Activated T-cell treated with anti-CD3 and anti-CD28 coated beads, Interleukin-2, amount 50 U/mL, for 72 hours (primary cell): Measurements from ENCODE around the gene CPNE5. TPM values are rescaled to one million over a fixed set of nuclear protein-coding genes. Genes with fewer than 3 reads are reported as not detected.

Experiments used
- ATAC-seq, 2 donors: fragments of 150-1000 bp; cut with Tn5 transposase; replicated peaks in 1 of 2; 2 replicates each; pipeline ENCODE4 v1.10.0; 2021; ENCODE audit warnings: moderate library complexity in 2 of 2, mild to moderate bottlenecking in 1 of 2
- DNase-seq, 2 donors: peaks; one replicate each; pipeline ENCODE4 v3.0.0; 2021 to 2022; ENCODE audit warnings: mixed read lengths in 1 of 2
- H3K27ac Mint-ChIP-seq: one replicate; pipeline ENCODE4 v1.8.0; 2022; ENCODE audit warnings: mild to moderate bottlenecking, moderate library complexity, mixed read lengths
- H3K27me3 Mint-ChIP-seq: one replicate; pipeline ENCODE4 v1.8.0; 2022; ENCODE audit warnings: low read depth, mixed read lengths
- H3K36me3 Mint-ChIP-seq, 2 donors: one replicate each; pipeline ENCODE4 v1.8.0; 2022; ENCODE audit warnings: mixed read lengths in 2 of 2, mild to moderate bottlenecking in 1 of 2; ENCODE audit not compliant: insufficient read depth in 2 of 2
- H3K4me1 Mint-ChIP-seq: one replicate; pipeline ENCODE4 v1.8.0; 2022; ENCODE audit warnings: low read depth, mixed read lengths
- H3K4me3 Mint-ChIP-seq, 2 donors: one replicate each; pipeline ENCODE4 v1.8.0; 2022; ENCODE audit warnings: mild to moderate bottlenecking in 2 of 2, mixed read lengths in 2 of 2, moderate library complexity in 2 of 2
- H3K9me3 Mint-ChIP-seq, 2 donors: one replicate each; pipeline ENCODE4 v1.8.0; 2022; ENCODE audit warnings: mixed read lengths in 2 of 2
- total RNA-seq, 2 donors: library from RNA; stranded (reverse); gene quantifications; one replicate each; pipeline ENCODE4 v1.2.3, GENCODE V29; 2022

Gene CPNE5
- total RNA-seq, 2 donors from 2014 or later, result 0.48 to 2.6 TPM

GRCh38 chr6:36760685-36761435 is 78.4 kb downstream of the CPNE5 start:
- DNase-seq (no peak), ATAC-seq (no peak)
- Mint-ChIP-seq H3K9me3 (no peaks in the 10 kb centered on the region), H3K4me1 (peaks cover 33% of the 10 kb centered on the region), H3K27ac (no peak overlapping the region), H3K4me3 (no peak overlapping the region), H3K36me3 (no peaks in the 10 kb centered on the region), H3K27me3 (no peaks in the 10 kb centered on the region)

DNA sequence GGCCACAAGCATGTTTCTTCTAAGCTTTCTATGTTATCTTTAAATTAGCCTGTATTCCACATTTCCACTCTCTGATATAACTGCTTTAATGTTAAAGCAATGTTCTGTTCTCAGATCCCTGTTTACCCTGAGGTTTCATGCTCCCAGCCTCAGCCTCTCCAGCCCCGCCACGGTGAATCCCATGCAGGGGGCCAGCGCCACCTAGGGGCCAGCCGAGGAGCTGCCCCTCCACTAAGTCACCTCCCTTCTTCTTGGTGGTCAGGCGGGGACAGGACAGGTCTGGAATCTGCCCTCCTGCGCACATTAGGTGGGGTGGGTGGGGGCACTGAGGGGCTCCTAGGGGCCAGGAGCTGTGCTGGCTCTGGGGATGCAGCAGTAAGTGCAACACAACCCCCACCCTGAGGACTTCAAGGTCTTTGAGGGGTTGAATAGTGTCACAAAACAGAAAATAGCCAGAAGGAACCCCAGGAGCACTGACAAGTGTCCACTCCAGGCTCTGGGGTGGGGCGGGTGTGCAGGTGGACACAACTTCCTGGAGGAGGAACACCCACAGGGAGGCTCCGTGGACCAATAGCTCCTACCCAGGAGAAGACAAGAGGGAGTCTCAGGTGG is 80.0 kb downstream of the CPNE5 start:
- Mint-ChIP-seq H3K9me3 (no peaks in the 10 kb centered on the region), H3K4me3 (no peak overlapping the region), H3K36me3 (peaks cover 0 to 2% of the 10 kb centered on the region in 2 donors), H3K4me1 (peaks cover 48% of the 10 kb centered on the region), H3K27me3 (no peaks in the 10 kb centered on the region), H3K27ac (no peak overlapping the region)
- ATAC-seq (peak; percentile 38 to 43), DNase-seq (peak; percentile 81 to 90)

GRCh38 chr6:36758516-36759147 is 80.6 kb downstream of the CPNE5 start:
- Mint-ChIP-seq H3K4me3 (no peak overlapping the region), H3K27ac (no peak overlapping the region), H3K4me1 (peaks cover 54% of the 10 kb centered on the region), H3K36me3 (peaks cover 0 to 2% of the 10 kb centered on the region in 2 donors), H3K9me3 (no peaks in the 10 kb centered on the region), H3K27me3 (no peaks in the 10 kb centered on the region)
- no peak for ATAC-seq
- DNase-seq, result no peak

DNA sequence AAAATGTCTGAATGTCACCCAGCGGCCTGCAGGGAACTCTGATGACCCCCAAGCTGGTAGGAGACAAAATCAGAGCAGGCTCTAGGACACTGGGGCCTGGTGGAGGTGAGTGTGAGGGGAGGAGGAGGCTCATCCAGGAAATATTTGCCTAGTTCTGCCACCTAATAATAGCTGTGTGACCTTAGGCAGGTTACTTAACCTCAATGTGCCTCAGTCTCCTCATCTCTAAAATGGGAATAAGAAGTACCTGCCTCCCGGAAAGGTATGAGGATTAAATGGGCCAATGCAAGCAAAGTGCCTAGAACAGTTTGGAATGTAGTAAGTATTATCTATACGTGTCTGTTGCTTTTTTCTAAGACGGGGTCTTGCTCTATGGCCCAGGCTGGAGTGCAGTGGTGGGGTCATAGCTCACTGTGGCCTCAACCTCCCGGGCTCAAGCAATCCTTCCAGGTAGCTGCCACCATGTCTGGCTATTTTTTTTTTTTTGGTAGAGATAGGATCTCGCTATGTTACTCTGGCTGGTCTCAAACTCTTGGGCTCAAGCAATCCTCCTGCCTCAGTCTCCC is 81.2 kb downstream of the CPNE5 start:
- H3K4me3 Mint-ChIP-seq, result no peak overlapping the region
- ATAC-seq (no peak), DNase-seq (no peak)
- no peak overlapping the region for H3K27ac Mint-ChIP-seq
- peaks cover 0 to 2% of the 10 kb centered on the region in 2 donors for H3K36me3 Mint-ChIP-seq
- H3K27me3 Mint-ChIP-seq, result no peaks in the 10 kb centered on the region
- no peaks in the 10 kb centered on the region for H3K9me3 Mint-ChIP-seq
- peaks cover 59% of the 10 kb centered on the region for H3K4me1 Mint-ChIP-seq

DNA sequence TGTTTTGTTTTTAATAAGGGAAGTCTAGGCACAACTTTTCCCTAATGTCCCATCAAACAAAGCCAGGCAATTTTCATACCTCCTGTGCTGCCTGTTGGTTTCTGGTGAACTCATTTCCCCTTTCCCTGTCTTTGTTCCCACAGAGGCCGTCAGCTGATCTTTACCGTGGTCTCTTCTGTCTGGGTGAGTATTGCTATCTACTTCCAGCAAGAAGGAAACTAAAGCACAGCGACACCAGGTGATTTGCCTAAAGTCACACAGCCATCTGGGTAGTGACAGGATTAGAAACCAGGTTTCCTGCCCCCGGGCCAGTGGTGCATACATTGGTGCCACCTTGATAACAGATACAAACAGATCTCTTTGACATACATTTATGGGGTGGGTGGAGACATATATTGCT is 82.0 kb downstream of the CPNE5 start:
- Mint-ChIP-seq H3K27ac (peak overlapping the region; percentile 0), H3K4me1 (peaks cover 68% of the 10 kb centered on the region), H3K27me3 (no peaks in the 10 kb centered on the region), H3K4me3 (peak overlapping the region in 1 of 2 donors; percentile 47), H3K36me3 (peaks cover 0 to 2% of the 10 kb centered on the region in 2 donors), H3K9me3 (no peaks in the 10 kb centered on the region)
- ATAC-seq (no peak), DNase-seq (peak in 1 of 2 donors; percentile 32)

DNA sequence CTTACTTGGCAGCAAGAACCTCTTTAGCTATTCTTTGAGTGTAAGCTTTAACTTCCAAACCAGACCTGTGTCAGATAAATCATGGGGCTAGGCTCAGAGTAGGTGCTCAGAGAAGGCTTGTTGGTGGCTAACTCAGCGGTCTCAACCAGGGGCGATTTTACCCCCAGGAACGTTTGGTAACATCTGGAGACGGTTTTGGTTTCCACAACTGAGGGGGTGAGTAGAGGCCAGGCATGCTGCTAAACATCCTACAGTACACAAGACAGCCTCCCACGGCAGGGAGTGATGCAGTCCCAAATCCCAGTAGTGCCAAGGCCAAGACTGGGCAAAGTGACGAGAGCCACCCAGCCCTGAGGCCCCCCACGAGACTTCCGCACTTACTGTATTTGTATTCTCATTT is 82.5 kb downstream of the CPNE5 start:
- Mint-ChIP-seq H3K4me3 (peak overlapping the region; percentile 69 to 81), H3K4me1 (peaks cover 72% of the 10 kb centered on the region), H3K36me3 (peaks cover 0 to 2% of the 10 kb centered on the region in 2 donors), H3K27ac (peak overlapping the region; percentile 13), H3K27me3 (no peaks in the 10 kb centered on the region), H3K9me3 (no peaks in the 10 kb centered on the region)
- DNase-seq (no peak), ATAC-seq (no peak)

GRCh38 chr6:36755435-36756348 is 83.6 kb downstream of the CPNE5 start:
- Mint-ChIP-seq H3K27ac (peak overlapping the region; percentile 91), H3K9me3 (no peaks in the 10 kb centered on the region), H3K36me3 (peaks cover 0 to 2% of the 10 kb centered on the region in 2 donors), H3K4me1 (peaks cover 76% of the 10 kb centered on the region), H3K4me3 (peak overlapping the region; percentile 69 to 81), H3K27me3 (no peaks in the 10 kb centered on the region)
- ATAC-seq, result peak; percentile 93
- peak; percentile 76 to 82 for DNase-seq

DNA sequence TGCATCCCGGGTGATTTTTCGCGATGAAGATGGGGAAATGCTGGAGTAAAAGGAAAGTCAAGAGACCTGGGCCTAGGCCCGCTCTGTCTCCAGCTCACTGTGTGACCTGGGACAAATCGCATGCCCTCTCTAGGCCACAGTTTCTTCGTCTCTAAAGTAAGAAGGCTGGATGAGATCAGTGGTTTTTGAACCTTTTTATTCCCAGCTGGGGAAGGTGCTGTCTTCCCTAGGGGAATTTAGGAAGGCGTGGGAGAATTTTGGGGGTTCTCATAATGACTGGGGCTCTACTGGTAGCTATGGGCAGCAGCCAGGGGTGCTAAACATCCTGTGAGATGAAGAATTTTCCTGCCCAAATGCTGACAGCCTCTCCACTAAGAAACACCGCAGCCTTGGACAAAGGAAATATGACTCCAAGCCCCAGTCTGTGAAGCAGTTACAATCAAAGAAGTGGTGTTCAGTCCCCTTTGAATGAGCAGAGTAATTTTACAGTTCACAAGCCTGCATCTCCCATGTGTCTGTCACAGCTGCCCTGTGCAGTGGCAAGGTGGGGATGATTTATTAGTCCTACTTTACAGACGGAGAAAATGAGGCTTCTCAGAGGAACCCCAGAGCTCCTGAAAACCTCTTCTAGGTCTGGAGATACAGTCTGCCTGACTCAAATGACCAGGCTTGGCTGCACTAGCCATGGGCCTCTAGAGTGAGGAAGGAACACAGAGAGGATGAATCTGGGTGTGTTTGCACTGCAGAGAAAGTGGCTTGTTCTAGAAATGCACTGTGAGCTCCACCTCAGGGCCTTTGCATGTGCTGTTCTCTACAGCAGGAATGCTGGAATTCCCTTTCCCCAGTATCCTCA is 84.4 kb downstream of the CPNE5 start:
- peaks cover 2 to 3% of the 10 kb centered on the region in 2 donors for H3K36me3 Mint-ChIP-seq
- H3K27ac Mint-ChIP-seq, result peak overlapping the region; percentile 91
- H3K4me3 Mint-ChIP-seq, result peak overlapping the region; percentile 69 to 81
- H3K27me3 Mint-ChIP-seq, result no peaks in the 10 kb centered on the region
- H3K9me3 Mint-ChIP-seq, result no peaks in the 10 kb centered on the region
- DNase-seq, result no peak
- H3K4me1 Mint-ChIP-seq, result peaks cover 76% of the 10 kb centered on the region
- no peak for ATAC-seq

DNA sequence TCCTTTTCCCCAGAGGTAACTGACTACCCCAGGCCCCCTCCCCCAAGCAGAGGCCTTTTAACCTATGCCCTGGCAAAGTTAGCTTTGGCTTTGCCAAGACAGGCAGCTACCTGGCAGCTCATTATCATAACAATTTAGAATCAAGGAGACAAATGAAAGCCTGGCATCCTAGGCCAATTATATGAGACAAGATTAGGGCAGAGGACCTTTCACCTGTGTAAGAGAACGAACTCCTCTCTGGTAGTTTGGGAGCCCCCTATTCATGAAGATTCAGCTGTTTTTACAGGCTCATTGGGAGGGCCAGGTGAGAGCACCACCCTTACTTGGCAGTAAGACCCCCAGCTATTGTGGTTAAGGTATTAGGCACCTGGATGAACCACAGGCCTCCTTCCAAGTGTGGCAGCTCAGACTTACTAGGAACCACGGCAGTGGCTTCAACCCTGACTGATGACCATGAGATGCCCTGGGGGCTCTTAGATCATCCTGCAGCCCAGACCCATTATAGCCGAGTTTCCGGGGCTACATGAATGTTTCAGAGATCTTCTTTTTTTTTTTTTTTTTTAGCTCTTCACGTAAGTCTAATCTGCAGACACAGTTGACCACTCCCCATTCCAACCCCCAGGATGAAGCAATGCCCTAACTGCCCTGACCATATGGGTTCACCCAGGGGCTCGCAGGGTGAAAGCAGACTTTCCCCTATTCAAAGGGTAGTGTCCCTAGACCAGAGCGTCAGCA is 85.4 kb downstream of the CPNE5 start:
- H3K4me1 Mint-ChIP-seq, result peaks cover 69% of the 10 kb centered on the region
- ATAC-seq (no peak), DNase-seq (no peak)
- H3K9me3 Mint-ChIP-seq, result peaks cover 0 to 2% of the 10 kb centered on the region in 2 donors
- no peak overlapping the region for H3K4me3 Mint-ChIP-seq
- H3K27ac Mint-ChIP-seq, result peak overlapping the region; percentile 8
- no peaks in the 10 kb centered on the region for H3K27me3 Mint-ChIP-seq
- H3K36me3 Mint-ChIP-seq, result peaks cover 6 to 7% of the 10 kb centered on the region in 2 donors

DNA sequence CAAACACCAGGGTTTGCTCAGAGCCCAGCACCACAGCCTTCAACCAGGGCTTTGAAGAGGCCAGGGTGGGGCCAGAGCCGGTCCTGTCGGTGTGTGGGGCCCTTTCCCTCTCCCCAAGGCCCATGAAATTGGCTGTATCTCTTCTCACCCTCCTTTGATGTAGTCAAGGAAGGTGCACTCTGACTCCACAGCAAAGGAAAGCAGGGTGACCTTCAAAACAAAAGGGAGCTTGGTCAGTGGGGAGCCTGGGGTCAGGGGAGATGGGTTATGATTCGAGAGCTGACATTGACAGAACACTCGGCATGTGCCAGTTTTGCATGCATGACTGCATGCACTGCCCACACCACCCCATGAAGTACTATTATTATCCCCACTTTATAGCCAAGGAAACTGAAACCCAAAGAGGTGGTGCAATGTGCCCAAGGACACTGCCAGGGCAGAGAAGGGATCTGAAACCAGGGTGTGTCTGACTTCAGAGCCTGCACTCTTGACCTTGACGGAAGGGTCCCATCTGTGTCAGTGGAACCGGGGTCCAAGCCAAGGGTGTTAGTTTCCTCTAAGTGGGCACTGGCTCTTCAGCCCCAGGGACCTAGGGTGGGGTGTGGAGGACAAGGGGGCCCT is 86.2 kb downstream of the CPNE5 start:
- ATAC-seq (no peak), DNase-seq (no peak)
- H3K27me3 Mint-ChIP-seq, result no peaks in the 10 kb centered on the region
- no peak overlapping the region for H3K4me3 Mint-ChIP-seq
- peaks cover 7 to 9% of the 10 kb centered on the region in 2 donors for H3K36me3 Mint-ChIP-seq
- no peak overlapping the region for H3K27ac Mint-ChIP-seq
- peaks cover 2 to 4% of the 10 kb centered on the region in 2 donors for H3K9me3 Mint-ChIP-seq
- H3K4me1 Mint-ChIP-seq, result peaks cover 64% of the 10 kb centered on the region
